ENCODE measurements around the gene ZCWPW2. TPM values are rescaled to one million over a fixed set of nuclear protein-coding genes. Genes with fewer than 3 reads are reported as not detected.

The ZCWPW2 gene
- not detected in 5 replicates for total RNA-seq (2022; extraction: Qiagen RNA extraction)

GRCh38 chr3:28348629-28349468 is at the start of gene ZCWPW2, which contains the start of gene AZI2:
ZCWPW2 (plus strand) TSS chr3:28348721; CDS start chr3:28413069, 64,348 bp downstream.
AZI2 (minus strand) TSS chr3:28348824; CDS start chr3:28340617, 8,207 bp downstream.

Other genes starting within 250 kb of the ZCWPW2 start
- gene CMC1, start 107.1 kb upstream of the ZCWPW2 start, total RNA-seq (2022; extraction: Qiagen RNA extraction), result 45.0 to 48.4 TPM (median 46.1 TPM) in 5 replicates
- gene AZI2, start 103 bp downstream of the ZCWPW2 start, total RNA-seq (2022; extraction: Qiagen RNA extraction), result 39.5 to 50.5 TPM (median 45.5 TPM) in 5 replicates